AG04450 (cell line): ENCODE data around the gene PLAGL1. TPM values are rescaled to one million over a fixed set of nuclear protein-coding genes. Genes with fewer than 3 reads are reported as not detected.

Experiments used
- CTCF ChIA-PET: fragments of 300-600, 350-600 bp; formaldehyde crosslinking; extraction: SDS; loops from one replicate; lab custom pipeline; 2022; ENCODE audit warnings: antibody characterized with exemption, inconsistent platforms; lab: Charles Lee
- POLR2A ChIA-PET: fragments of 350-600 bp; formaldehyde crosslinking; extraction: SDS; loops from one replicate; lab custom pipeline; 2021; ENCODE audit warnings: antibody characterized with exemption, inconsistent platforms; lab: Yijun Ruan, JAX
- DNase-seq: peaks from one replicate; pipeline ENCODE4 v3.0.0-alpha.2; 2011; ENCODE audit warnings: low read depth, low spot score
- H3K27ac ChIP-seq: one replicate; pipeline ENCODE4 v1.5.1; 2012; ENCODE audit warnings: low read depth, low read length, control low read depth
- H3K27me3 ChIP-seq: one replicate; pipeline ENCODE4 v1.6.0; 2012; ENCODE audit warnings: low read length; ENCODE audit not compliant: control insufficient read depth, insufficient read depth
- H3K4me3 ChIP-seq: 2 replicates; pipeline ENCODE4 v1.5.1; 2011; ENCODE audit warnings: mild to moderate bottlenecking, low read depth, low read length, control low read depth
- H3K9me3 ChIP-seq: 2 replicates; pipeline ENCODE4 v1.5.1; 2012; ENCODE audit warnings: low read length; ENCODE audit not compliant: control insufficient read depth, insufficient read depth
- polyA plus RNA-seq: library from polyadenylated mRNA; depleted of rRNA; stranded (reverse); fragments of >200 nt; gene quantifications from 2 replicates; pipeline ENCODE4 v1.2.3, GENCODE V29; 2011; rRNA removed
- small RNA-seq: library from RNA; depleted of rRNA; stranded (forward); fragments of <200 nt; gene quantifications from one replicate; pipeline ENCODE3, GENCODE V24; 2012; ENCODE audit warnings: low read depth; ENCODE audit not compliant: insufficient read length
- TF ChIP-seq, protein P1 (sequence below): IDR thresholded peaks from 2 replicates; pipeline ENCODE4 v1.5.1; 2011; ENCODE audit warnings: low read depth, low read length, control low read depth, inconsistent platforms

PLAGL1 gene
- polyA plus RNA-seq, 1 experiment = 31.6 TPM

DNA sequence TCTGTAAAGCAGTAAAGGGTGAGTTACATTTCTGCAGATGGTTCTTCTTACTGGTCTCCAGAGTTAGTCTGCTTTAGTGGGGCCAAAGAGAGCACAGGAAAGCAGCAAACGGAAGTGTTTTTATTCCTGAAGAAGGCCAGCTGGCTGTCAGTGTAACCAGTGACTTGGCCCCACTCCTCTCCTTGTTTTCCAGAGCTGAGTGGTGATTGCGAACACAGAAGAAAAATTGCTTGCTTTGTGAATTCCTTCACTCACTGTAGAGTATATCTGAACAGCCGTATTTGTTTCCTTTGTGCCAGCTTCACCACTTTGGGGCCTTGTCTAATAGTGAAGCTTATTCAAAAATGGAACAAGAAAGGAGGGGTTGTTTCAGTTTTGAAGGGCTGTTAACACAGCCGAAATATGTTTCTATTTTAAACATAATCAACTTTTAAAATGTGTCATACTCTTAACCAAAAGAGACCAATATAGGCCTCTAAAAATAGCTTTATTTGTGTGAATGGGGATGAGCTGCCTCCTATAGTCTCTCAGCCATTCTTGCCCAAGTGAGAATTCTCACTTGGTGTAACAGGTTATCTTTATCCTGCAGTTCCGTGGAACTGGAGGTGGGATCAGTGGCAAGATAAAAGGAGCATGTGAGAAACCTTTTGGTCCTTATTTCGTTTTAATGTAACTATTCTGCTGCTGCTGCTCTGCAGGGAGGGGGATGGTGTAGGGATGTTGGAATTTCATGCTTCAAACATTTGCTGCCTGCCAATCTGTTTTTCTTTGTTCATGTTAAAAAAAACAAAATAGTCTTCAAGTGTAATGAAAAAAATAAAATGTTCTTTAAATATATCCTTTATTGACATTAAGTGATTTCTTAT, 105.9 kb downstream of the PLAGL1 start:
- ChIA-PET CTCF (interaction anchor here (0.6 to 0.8 kb wide), 2 partner anchors 327 to 758 kb away, joined by 3 read pairs; no protein-coding TSS in a partner anchor), POLR2A (interaction anchor here (1.0 kb wide), 1 partner anchor 37 kb away, joined by 3 read pairs; no protein-coding TSS in a partner anchor)
- Histone ChIP-seq H3K27ac (peak overlapping the region; percentile 47), H3K4me3 (peak overlapping the region; percentile 13; the same call in 1 of the 2 replicates), H3K27me3 (peaks cover 2% of the 10 kb centered on the region), H3K9me3 (no peaks in the 10 kb centered on the region)
- peak; percentile 37 for DNase-seq
- TF ChIP-seq, protein P1, sequence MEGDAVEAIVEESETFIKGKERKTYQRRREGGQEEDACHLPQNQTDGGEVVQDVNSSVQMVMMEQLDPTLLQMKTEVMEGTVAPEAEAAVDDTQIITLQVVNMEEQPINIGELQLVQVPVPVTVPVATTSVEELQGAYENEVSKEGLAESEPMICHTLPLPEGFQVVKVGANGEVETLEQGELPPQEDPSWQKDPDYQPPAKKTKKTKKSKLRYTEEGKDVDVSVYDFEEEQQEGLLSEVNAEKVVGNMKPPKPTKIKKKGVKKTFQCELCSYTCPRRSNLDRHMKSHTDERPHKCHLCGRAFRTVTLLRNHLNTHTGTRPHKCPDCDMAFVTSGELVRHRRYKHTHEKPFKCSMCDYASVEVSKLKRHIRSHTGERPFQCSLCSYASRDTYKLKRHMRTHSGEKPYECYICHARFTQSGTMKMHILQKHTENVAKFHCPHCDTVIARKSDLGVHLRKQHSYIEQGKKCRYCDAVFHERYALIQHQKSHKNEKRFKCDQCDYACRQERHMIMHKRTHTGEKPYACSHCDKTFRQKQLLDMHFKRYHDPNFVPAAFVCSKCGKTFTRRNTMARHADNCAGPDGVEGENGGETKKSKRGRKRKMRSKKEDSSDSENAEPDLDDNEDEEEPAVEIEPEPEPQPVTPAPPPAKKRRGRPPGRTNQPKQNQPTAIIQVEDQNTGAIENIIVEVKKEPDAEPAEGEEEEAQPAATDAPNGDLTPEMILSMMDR = no peak

- DNase-seq = no peak
- CTCF ChIA-PET = interaction anchor here (0.7 kb wide), 1 partner anchor 8 kb away, joined by 6 read pairs; no protein-coding TSS in a partner anchor
- H3K9me3 ChIP-seq = no peaks in the 10 kb centered on the region
- TF ChIP-seq, protein P1 = no peak
- no peak overlapping the region for H3K4me3 ChIP-seq
- peaks cover 2% of the 10 kb centered on the region for H3K27me3 ChIP-seq
- POLR2A ChIA-PET = no interaction called here
- H3K27ac ChIP-seq = no peak overlapping the region
These were observed 107.7 kb downstream of the PLAGL1 start for GRCh38 chr6:143900358-143900757.

DNA sequence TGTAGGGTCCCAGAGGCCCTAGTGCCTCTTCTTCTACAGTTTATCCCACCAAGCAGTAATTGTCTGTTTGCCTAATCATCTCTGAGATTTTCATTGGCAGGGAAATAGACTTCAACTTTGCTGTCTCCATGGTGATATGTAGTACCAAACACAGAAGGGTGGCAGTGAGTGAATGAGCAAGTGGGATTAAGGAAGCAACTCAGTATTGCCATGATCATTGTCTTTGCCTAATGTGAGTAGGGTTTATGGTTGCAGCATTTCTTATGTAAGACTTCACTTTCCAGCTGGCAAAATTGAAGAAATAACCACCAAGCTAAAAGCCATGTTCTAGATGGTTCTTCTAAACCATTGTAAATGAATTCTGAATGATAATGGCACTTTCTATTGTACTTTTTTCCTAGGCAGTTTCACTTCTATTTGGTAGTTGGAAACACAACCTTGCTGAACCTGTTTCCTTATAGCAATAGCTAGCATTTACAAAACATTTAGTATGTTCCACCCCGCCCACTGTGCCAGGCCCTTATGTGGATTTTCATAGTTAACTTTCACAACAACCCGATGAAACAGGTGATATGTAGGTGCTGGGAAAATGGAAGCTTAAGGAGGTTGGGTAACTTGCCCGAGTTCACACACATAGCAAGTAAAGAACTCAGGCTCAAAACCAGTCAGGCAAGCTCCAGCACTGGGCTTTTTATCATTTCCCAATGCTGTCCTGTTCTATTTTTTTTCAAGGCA, 111.8 kb downstream of the PLAGL1 start:
- H3K9me3 ChIP-seq = no peaks in the 10 kb centered on the region
- no peaks in the 10 kb centered on the region for H3K27me3 ChIP-seq
- TF ChIP-seq, protein P1 = no peak
- H3K27ac ChIP-seq = no peak overlapping the region
- H3K4me3 ChIP-seq = no peak overlapping the region
- CTCF ChIA-PET = no interaction called here
- POLR2A ChIA-PET = no interaction called here
- no peak for DNase-seq

GRCh38 chr6:143894655-143895054, 113.4 kb downstream of the PLAGL1 start:
- no peaks in the 10 kb centered on the region for H3K27me3 ChIP-seq
- H3K4me3 ChIP-seq = no peak overlapping the region
- DNase-seq = no peak
- no peaks in the 10 kb centered on the region for H3K9me3 ChIP-seq
- no peak overlapping the region for H3K27ac ChIP-seq
- CTCF ChIA-PET = no interaction called here
- POLR2A ChIA-PET = no interaction called here
- TF ChIP-seq, protein P1 = no peak

Small RNA genes lying within 50 kb of the gene (small RNA-seq; reads per million reads assigned to genes)
- gene RF02143 = not detected

Other genes with a start within 250 kb of the PLAGL1 start
- gene LTV1, start 164.9 kb downstream of the PLAGL1 start, polyA plus RNA-seq = 22.8 and 28.2 TPM in 2 replicates
- gene ZC2HC1B, start 143.8 kb downstream of the PLAGL1 start, polyA plus RNA-seq = not detected in 2 replicates
- gene SF3B5, start 87.3 kb upstream of the PLAGL1 start, polyA plus RNA-seq = 152 and 200 TPM in 2 replicates
- gene STX11, start 142.3 kb upstream of the PLAGL1 start, polyA plus RNA-seq = 0.16 and 0.17 TPM in 2 replicates